GM18511 (cell line): ENCODE data around the gene CBS.
A peak's percentile ranks its signal among the peaks of the same experiment; 100 is the strongest.
"Not testable (repeated sequence)": the region's sequence is repeated elsewhere in the genome, so short reads cannot be mapped to it uniquely, and the experiment has no call there.

ENCODE experiments used
- ATAC-seq: cut with Tn5 transposase; IDR thresholded peaks from one replicate; pipeline ENCODE4 v1.9.1; 2021; ENCODE audit warnings: mild to moderate bottlenecking, moderate library complexity; ENCODE audit not compliant: unreplicated experiment

CBS gene

DNA sequence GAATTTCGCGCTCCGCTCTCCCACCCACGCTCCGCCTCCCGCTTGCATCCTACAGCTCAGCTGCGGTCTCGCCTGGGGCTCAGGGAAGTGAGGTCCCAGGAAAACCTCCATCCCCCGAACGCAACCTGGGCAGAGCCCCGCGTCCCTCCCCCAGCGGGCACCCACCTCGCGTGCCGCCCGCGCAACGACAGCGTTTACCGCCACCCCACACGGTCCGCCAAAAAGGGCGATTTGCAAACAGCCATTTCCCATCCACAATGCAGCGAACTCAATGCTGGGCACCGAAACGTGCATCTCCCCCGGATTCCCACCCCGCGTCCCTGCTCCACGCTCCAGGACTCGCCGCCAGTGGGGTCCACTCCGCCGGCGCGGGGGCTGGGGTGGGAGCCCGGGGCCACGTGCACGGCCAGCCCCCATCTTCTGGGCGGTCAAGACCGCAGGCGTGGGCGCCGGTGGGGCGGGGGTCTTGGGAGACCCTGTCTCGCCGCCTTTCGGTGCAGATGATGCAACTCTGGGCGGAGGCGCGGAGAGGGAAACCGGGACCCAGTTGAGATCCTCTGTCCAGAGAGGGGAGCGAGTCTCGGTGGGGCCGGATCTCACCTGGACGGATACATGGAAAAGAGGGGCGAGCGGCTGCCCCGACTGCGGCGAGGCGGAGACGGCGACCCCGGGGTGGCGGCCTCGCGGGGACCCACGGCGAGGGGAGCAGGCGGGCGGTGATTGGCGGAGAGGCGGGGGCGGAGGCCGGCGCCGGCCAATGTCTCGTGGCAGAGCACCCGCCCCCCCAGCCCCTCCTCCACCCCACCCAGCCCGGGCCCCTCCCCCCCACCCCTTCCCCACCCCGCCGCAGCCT lies at the start of gene CBS:
CBS (minus strand) TSS at position 666 of the 853 bp plus-strand sequence. CDS start 3,642 bp downstream, outside the sequence.
- not testable (repeated sequence) for ATAC-seq

DNA sequence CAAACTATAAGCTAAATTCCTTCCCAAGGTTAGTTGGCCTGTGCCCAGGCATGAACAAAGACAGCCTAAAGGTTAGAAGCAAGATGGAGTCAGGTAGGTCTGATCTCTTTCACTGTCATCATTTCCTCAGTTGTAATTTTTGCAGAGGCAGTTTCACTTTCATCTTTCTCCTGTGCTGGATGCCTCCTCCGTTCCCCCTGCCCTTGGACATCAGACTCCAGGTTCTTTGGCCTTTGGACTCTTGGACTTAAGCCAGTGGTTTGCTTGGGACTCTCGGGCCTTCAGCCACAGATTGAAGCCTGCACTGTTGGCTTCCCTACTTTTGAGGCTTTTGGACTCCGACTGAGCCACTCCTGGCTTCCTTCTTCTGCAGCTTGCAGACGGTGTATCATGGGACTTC lies 40.3 kb upstream of the CBS start:
- ATAC-seq, result not testable (repeated sequence)

DNA sequence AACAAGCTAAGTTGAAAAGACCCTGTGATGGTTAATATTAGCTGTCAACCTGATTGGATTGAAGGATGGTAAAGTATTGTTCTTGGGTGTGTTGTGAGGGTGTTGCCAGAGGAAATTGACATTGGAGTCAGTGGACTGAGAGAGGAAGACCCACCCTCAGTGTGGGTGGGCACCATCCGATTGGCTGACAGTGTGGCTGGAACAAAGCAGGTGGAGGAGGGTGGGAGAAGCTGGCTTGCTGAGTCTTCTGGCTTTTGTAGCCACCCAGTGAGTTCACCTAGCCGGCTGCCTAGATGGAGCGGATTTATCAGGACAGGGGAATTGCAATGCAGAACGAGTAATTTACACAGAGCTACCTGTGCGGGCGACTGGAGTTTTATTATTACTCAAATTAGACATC lies 38.8 kb upstream of the CBS start:
- ATAC-seq, result not testable (repeated sequence)

DNA sequence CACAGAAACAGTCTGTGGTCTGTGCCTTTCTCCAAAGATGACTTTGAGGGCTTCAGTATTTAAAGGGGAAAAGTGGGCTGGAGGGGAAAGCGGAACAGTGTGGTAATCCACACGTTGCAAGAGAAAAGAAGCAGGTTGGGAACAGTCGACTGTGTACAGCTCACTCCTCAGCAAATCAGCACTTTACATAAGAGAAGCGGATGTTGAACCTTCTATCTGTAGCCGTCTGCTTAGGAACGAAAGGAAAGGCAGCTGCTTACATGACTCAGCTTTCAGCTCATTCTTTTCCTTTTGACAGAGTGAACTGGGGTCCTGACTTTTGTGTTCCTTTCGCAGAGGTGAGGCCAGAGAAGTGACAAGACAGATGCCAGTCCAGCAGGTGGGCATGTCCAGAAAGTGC lies 33.4 kb upstream of the CBS start:
- not testable (repeated sequence) for ATAC-seq

DNA sequence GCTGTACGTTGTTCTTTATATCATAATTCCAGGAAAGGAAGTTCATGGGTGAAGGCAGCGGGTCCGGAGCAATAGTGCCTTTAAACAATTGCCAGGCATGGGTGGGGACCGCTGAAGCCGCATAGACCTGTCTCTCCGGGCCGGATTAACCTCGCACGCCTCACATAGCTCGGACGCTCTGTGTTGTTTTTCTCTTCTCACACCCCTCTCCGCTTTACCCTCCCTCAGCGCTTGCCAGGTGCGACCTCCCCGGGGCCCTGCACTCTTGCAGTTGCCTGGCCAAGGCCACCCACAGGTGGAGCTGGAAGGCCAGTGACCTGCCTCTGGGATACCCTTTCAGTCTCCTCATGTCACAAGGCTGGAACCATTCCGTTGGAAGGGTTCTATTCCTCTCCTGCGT lies 32.5 kb upstream of the CBS start:
- ATAC-seq, result not testable (repeated sequence)

DNA sequence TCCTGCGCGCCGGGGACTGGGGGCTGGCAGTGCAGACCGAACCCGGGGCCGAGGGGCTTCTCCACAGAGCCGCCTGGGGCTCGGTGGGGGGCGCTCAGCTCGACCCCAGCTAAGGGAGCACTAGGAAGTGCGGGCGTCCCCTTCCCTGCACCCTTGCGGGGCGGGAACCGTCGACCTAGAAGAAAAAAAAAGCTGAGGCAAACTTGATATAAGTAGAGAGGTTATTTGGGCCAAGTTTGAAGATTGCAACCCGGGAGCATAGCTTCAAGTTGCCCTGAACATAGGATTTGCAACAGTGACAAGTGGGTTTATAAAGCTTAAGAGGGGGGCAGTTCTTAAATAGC lies 32.1 kb upstream of the CBS start:
- ATAC-seq, result peak; percentile 17

DNA sequence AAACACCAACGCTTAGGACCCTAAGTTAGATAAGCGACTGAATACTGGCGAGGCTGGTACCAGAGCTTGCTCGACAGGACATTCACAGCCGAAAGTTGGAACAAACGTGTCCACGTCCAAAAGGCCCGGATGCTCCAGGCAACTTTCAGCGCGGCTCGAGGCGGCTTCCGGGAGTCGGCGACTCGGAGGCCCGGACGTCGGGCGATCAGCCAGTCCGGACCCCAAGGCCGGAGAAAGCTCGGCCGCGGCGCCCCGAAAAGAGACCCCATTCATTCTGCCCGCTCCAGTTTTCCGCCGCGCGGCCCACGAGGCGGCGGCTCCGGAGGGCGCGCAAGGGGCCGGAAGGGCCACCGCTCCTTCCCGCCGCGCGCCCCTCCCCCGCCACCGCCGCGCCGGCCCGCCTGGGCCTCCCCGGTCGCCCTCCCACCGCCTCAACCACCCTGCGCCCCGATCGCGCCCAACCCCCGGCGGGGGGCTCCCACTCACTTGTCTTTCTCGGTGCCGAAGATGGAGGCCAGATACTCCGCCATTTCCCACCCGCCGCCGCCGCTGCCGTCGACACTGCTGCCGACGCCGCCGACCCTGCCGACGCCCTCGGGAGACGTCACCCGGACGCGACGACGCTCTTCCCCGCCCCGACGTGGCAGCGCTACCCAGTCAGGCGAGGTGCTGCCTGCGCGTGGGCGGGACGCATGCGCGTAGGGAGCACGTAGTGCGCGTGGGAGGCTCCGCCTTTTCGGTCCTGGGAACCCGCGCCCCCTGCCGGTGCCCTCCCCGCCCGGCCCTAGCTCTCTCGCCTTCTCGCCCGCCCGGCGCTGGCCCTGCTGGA lies 31.5 kb upstream of the CBS start, which contains the start of gene U2AF1:
U2AF1 (minus strand) TSS at position 606 of the 829 bp plus-strand sequence; CDS start at position 530, 76 bp downstream.
- peak; percentile 58 for ATAC-seq

DNA sequence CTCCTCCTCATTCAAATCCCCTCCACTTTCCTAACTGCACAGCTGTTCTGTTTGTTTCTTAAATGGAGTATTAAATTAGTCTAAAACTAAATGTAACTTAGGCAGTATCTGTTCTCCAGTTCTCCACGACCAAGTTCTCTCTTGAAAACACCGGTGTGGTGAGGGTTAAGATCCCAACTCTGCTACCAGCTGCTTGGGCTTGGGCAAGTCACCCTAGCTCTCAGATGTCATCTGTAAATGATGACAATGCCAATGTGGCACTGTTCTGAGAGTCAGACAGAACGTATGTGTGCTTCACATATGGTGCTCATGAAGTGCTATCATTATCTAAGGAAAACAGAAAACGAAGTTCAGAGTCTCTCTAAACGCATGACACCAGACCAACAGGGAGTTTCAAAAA lies 29.0 kb upstream of the CBS start:
- not testable (repeated sequence) for ATAC-seq

DNA sequence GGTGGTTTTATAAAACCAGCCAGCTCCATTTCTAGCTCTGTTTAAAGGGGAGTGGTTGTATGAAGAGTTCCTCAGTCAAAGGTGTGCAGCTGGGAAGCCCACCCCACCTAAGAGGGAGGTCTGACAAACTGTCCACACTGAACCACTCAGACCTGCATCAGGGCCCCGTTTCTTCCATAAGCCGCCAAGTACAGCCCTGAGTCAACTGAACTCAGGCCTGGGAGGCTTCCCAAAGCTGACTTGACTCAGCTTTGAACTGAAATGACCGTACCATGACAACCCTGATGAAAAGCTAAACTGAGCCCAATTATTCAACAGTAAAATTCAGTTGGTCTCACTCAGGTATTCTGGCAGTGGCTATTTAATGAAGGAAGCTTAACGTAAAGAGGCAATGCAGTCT lies 26.6 kb upstream of the CBS start:
- not testable (repeated sequence) for ATAC-seq

DNA sequence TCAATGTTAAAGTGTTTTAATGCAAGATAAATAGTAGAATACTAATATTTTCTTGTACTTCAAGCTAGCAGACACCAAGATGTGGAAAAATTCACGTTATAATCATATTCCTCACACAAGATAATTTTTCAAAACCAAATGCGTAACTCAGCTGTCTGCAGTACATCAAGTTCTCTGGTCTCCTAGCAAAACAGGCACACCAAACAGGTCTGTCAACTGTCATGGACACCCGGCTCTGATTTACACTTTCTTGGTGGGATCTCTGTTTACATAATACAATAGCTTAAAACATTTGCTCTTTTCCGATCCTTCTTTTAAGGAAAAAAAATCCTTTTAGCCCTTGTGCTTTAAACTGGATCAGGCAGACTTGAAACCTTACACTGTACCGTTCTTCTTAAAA lies 26.0 kb upstream of the CBS start:
- not testable (repeated sequence) for ATAC-seq

DNA sequence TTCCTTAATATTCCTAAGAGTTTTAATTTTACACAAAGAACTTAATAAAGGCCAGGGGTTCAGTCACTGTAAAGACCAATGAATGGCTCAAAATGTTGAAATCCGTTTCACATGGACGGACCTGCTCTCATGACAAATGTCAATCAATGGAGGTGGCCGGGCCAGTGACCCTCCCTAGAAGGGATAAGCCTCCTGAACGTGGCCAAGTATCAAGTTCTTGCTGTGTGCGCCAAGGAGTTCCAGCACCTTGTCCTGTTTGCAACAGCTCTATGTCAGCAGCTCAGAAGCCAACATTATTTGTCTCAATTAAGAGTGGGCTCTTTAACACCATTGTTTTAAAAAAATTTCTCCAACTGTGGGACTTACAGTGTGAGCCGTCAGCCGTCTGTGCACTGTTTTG lies 25.4 kb upstream of the CBS start:
- ATAC-seq, result not testable (repeated sequence)

GRCh38 chr21:43091979-43092614 lies 16.5 kb upstream of the CBS start:
- ATAC-seq, result not testable (repeated sequence)

GRCh38 chr21:43090947-43091346 lies 15.3 kb upstream of the CBS start:
- not testable (repeated sequence) for ATAC-seq

GRCh38 chr21:43089463-43089862 lies 13.8 kb upstream of the CBS start:
- ATAC-seq, result not testable (repeated sequence)

DNA sequence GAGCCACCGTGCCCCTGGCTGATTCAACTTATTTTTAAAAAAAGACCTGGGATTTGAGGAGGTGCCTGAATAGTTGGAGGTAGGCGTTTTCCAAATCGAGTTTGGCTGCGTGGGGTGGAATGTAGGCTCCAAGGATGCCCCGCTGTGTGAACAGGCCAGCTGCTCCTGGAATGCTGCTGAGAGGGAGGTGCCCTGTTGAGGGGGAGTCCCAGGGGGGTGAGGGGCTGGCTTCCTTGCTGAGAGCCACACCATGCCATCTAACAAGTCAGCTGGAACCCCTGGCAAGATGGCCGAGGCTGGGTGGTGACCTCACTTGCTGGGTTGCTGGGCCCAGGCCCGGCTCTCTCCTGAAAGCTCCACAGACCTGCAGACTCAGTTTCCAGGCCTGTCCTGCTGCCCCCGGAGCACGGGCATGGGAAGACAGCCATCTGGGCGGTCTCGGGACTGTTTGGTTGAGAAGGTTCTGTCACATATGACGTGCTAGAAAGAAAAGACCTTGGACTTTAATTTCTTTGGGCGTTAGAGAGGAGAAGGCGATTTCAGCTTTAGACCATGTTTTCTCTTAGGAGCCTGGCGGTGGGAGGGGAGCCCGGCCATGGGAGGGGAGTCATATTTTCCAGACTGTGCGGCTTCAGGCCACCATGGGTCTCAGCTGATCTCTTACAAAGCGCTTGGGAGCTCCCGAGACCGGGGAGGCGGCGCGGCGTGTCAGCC lies 7.1 kb upstream of the CBS start:
- ATAC-seq, result not testable (repeated sequence)

- not testable (repeated sequence) for ATAC-seq
Observed at GRCh38 chr21:43076643-43077042, 1.0 kb upstream of the CBS start.

DNA sequence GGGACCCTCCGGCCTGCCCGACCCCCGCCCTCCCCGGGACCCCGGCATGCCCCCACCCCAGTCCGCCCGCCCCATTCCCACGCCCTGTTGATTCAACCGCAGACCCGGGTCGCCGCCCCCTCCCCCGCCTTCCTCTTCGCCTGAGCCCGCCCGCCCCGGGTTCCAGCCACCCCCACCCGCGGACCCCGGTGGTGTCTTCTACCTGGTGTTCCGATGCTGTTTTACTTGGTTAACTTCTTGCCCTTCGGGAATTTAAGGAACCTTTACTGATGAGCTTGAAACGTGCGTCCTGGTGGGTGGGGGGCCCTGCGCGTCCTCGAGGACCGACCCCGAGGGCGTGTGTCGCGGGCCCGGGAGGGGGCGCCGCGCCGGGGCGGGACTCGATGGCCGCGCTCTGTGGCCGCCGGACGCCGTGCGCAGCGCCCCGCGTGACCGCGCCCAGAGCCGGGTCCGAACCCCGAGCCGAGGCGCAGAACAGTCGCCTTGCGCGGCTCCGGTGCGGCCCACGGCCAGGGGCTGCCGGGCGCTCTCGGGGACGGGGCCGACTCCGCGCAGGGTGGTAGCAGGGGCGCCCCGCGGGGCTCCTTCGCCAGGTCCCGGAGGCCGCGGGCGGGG lies 495 bp upstream of the CBS start:
- not testable (repeated sequence) for ATAC-seq

DNA sequence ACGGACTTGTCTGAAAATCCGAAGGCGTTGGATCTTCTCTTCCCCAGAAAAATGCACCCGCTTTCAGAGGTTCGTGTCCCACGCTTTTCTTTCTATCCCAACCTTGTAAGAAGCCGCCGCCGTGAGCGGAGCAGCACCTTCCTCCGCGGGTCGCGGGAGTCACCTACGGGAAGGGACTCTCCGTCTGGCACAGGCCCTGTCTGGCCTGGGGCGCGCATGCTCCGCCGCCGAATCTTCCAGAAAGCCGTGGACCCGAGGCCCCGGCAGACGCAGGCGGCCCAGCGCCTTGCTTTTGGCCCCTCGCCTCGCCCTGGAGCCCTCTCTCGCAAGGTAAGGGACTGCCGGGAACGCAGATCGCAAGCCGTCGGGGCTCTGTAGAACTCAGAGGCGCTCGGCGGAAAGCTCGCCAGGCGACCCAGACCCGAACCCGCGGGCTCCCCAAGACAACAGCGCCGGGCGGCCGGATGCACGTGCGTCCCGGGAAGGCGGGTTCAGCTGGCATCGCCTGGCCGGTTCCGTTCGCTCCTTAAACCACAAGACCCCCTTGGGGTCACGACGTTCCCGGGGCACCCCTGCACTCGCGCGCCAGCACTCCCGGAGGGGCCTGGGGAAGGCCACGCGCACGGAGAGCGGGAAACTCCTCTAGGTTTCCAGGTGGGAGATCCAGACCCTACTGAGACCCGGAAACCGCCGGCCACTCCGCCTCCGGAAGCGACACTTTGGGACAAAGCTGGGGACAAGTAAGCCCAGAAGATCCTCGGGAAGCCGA lies 1.1 kb downstream of the CBS start:
- not testable (repeated sequence) for ATAC-seq

- ATAC-seq, result not testable (repeated sequence)
Observed at GRCh38 chr21:43072742-43073141, 2.9 kb downstream of the CBS start.
